Body of pancreas (tissue), 4 donors: ENCODE data around the gene TIMP2. TPM values are rescaled to one million over a fixed set of nuclear protein-coding genes. Genes with fewer than 3 reads are reported as not detected.

Source experiments
- ATAC-seq: fragments of 150-250 bp; one replicate; pipeline ENCODE4 v1.9.1; 2016
- DNase-seq, 4 donors: peaks; one replicate each; pipeline ENCODE4 v3.0.0-alpha.2; 2019
- H3K27ac ChIP-seq, 4 donors: fragments of 200-600 bp; sonication (generic); 1 replicate in 3 of 4; 2 replicates in 1 of 4; pipeline versions ENCODE4 v1.5.1 to v1.6.1; 2016 to 2019; ENCODE audit warnings: mild to moderate bottlenecking in 1 of 4, mixed read lengths in 1 of 4, moderate library complexity in 1 of 4
- H3K27me3 ChIP-seq, 2 donors: fragments of 200-600 bp; sonication (generic); one replicate each; pipeline ENCODE4 v1.6.0; 2016; ENCODE audit warnings: mild to moderate bottlenecking in 1 of 2
- H3K36me3 ChIP-seq, 2 donors: fragments of 200-600 bp; sonication (generic); replicated peaks in 1 of 2; 2 replicates each; pipeline ENCODE4 v1.5.1; 2016; ENCODE audit warnings: low read depth in 2 of 2; ENCODE audit not compliant: insufficient read depth in 1 of 2
- H3K4me1 ChIP-seq: fragments of 200-600 bp; sonication (generic); one replicate; pipeline ENCODE4 v1.6.0; 2016
- H3K4me3 ChIP-seq, 2 donors: fragments of 200-600 bp; sonication (generic); 1 replicate in 1 of 2; 2 replicates in 1 of 2; pipeline ENCODE4 v1.5.1; 2016 to 2019
- H3K9me3 ChIP-seq, 3 donors: fragments of 200-600 bp; sonication (generic); 1 replicate in 2 of 3; 2 replicates in 1 of 3; pipeline ENCODE4 v1.5.1; 2016
- CTCF ChIP-seq, 7 experiments: fragments of 450-650 bp in 4 of 7; fragments of 200-600 bp in 3 of 7; sonication (generic) in 3 of 7; IDR thresholded peaks; one replicate each; pipeline ENCODE4 v1.5.1; 2016 to 2019; ENCODE audit warnings: antibody characterized with exemption in 7 of 7
- POLR2A ChIP-seq, 3 donors: fragments of 450-650 bp; IDR thresholded peaks; one replicate each; pipeline ENCODE4 v1.6.1; 2016; ENCODE audit warnings: antibody characterized with exemption in 3 of 3, mild to moderate bottlenecking in 2 of 3
- WGBS, 2 donors: methylation state at CpG; one replicate each; pipeline ENCODE4 v1.1.5; 2017; 5-methylcytosine and 5-hydroxymethylcytosine counted together
- intact Hi-C: fragments of 100-400 bp; cut with DNase I; formaldehyde crosslinking; loops from one replicate; pipeline ENCODE4 v1.15.1; 2023
- total RNA-seq, 2 donors: library from RNA; depleted of rRNA; stranded (reverse); fragments of >200 nt; gene quantifications; one replicate each; pipeline ENCODE4 v1.1.0, GENCODE V29; 2016

TIMP2 gene
- total RNA-seq, 2 donors from 2014 or later = 50.1 to 53.7 TPM

- H3K36me3 ChIP-seq = no peaks in the 10 kb centered on the region
- H3K9me3 ChIP-seq = no peaks in the 10 kb centered on the region
- TF ChIP-seq CTCF (IDR thresholded peaks at IDR 0.05) (no peak), POLR2A (IDR thresholded peaks at IDR 0.05) (no peak)
- intact Hi-C loops = no loop called here
- ATAC-seq (no peak), DNase-seq (no peak)
- H3K4me1 ChIP-seq = peaks cover 43% of the 10 kb centered on the region
- no peaks in the 10 kb centered on the region for H3K27me3 ChIP-seq
- H3K27ac ChIP-seq = no peak overlapping the region
- 89 to 95% methylated on average over 12 of the region's 12 CpGs for WGBS, 2 donors
- H3K4me3 ChIP-seq = no peak overlapping the region
Measured at GRCh38 chr17:78886954-78887353, 38.2 kb downstream of the TIMP2 start.

GRCh38 chr17:78885956-78886355 lies 39.2 kb downstream of the TIMP2 start:
- WGBS, 2 donors = 71 to 84% methylated on average over 6 to 8 of the region's 8 CpGs
- H3K4me1 ChIP-seq = peaks cover 43% of the 10 kb centered on the region
- TF ChIP-seq CTCF (IDR thresholded peaks at IDR 0.05) (no peak), POLR2A (IDR thresholded peaks at IDR 0.05) (no peak)
- no peaks in the 10 kb centered on the region for H3K27me3 ChIP-seq
- no peak overlapping the region for H3K4me3 ChIP-seq
- intact Hi-C loops = no loop called here
- no peaks in the 10 kb centered on the region for H3K9me3 ChIP-seq
- peak overlapping the region in 2 of 4 donors; percentile 5 to 90 for H3K27ac ChIP-seq
- no peak for DNase-seq
- ATAC-seq = no peak
- H3K36me3 ChIP-seq = no peaks in the 10 kb centered on the region

- H3K27me3 ChIP-seq = no peaks in the 10 kb centered on the region
- H3K4me1 ChIP-seq = peaks cover 44% of the 10 kb centered on the region
- H3K4me3 ChIP-seq = no peak overlapping the region
- no peaks in the 10 kb centered on the region for H3K9me3 ChIP-seq
- ATAC-seq (no peak), DNase-seq (no peak)
- TF ChIP-seq CTCF (IDR thresholded peaks at IDR 0.05) (no peak), POLR2A (IDR thresholded peaks at IDR 0.05) (no peak)
- intact Hi-C loops = no loop called here
- H3K27ac ChIP-seq = peak overlapping the region in 3 of 4 donors; percentile 82 to 90 (median 88)
- WGBS, 2 donors = 90 to 94% methylated on average over 20 to 24 of the region's 24 CpGs
- no peaks in the 10 kb centered on the region for H3K36me3 ChIP-seq
Measured at GRCh38 chr17:78884876-78885667, 40.1 kb downstream of the TIMP2 start.

- Histone ChIP-seq H3K27ac (peak overlapping the region; percentile 35 to 90 (median 85)), H3K4me3 (no peak overlapping the region), H3K9me3 (no peaks in the 10 kb centered on the region), H3K27me3 (no peaks in the 10 kb centered on the region), H3K36me3 (no peaks in the 10 kb centered on the region), H3K4me1 (peaks cover 45% of the 10 kb centered on the region)
- no peak for DNase-seq
- TF ChIP-seq CTCF (IDR thresholded peaks at IDR 0.05) = no peak
- TF ChIP-seq POLR2A (IDR thresholded peaks at IDR 0.05) = no peak
- ATAC-seq = no peak
- intact Hi-C loops = no loop called here
- 71 to 78% methylated on average over 6 to 20 of the region's 20 CpGs for WGBS, 2 donors
Measured at GRCh38 chr17:78884148-78884825, 40.9 kb downstream of the TIMP2 start.
